PC-3 (cell line): ENCODE results near the gene PES1.

Experiments
- CTCF ChIP-seq: fragments of 300-600 bp; sonication (generic); conservative IDR thresholded peaks from 2 replicates; pipeline ENCODE4 v1.5.1; 2017; ENCODE audit warnings: antibody characterized with exemption, low read depth, mild to moderate bottlenecking, low read length
- EZH2 ChIP-seq: fragments of 300-600 bp; sonication (generic); IDR thresholded peaks from one replicate; pipeline ENCODE4 v1.6.1; 2017; ENCODE audit warnings: antibody characterized with exemption, mild to moderate bottlenecking, low read length; ENCODE audit not compliant: unreplicated experiment
- EZH2phosphoT487 ChIP-seq: fragments of 300-600 bp; sonication (generic); IDR thresholded peaks from 2 replicates; pipeline ENCODE4 v1.6.1; 2018; ENCODE audit warnings: mild to moderate bottlenecking, antibody characterized with exemption, low read length, borderline replicate concordance

DNA sequence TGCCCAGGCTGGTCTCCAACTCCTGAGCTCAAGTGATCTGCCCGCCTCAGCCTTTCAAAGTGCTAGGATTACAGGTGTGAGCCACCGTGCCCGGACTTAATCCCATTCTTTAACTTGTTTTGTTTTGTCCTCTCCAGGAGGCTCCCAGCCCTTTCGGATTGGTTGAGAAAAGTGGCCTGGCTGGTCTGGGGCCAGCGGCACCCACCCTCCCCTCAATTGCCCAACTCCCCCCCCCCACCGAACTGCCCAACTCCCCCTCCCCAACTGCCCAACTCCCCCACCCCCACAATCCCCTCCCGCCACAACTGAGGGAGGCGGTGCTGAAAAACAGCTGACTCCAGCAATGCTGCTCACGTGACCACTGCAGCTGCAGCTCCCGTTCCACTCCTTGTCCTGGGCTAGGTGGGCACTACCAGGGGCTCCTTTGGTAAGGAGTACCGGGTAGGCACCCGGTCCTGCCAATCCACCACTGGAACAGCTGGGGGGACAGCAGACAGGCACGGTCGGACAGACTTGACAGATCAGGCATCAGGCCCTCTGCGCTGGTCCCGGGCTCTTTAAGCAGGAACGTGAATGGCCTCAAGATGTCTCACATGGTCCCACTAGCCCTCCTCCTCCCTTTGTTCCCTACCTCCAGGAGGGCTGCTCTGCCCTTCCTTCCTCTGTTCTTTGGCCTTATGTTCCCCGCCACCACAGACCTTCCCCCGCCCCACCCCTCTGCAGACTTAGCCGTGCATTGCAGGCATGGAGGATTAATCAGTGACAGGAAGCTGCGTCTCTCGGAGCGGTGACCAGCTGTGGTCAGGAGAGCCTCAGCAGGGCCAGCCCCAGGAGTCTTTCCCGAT, 15.0 kb upstream of the PES1 start, which contains the start of gene TCN2:
- no peak for TF ChIP-seq EZH2phosphoT487
- TF ChIP-seq CTCF, result no peak
- TF ChIP-seq EZH2, result no peak
